ENCODE measurements around the gene MYOZ3. TPM values are rescaled to one million over a fixed set of nuclear protein-coding genes. Genes with fewer than 3 reads are reported as not detected.

The MYOZ3 gene
- total RNA-seq, 1 experiment from 2014 or later, result 1.7 TPM

GRCh38 chr5:150675069-150675468 is 14.0 kb downstream of the MYOZ3 start:
- intact Hi-C loops (cut with micrococcal nuclease; ENCODE audit: unreplicated experiment), result no loop called here
- Histone ChIP-seq H3K27me3 (ENCODE audit: control insufficient read depth, insufficient read depth, low read length) (no peaks in the 10 kb centered on the region), H3K27ac (ENCODE audit: low read length) (no peak overlapping the region), H3K4me1 (ENCODE audit: control insufficient read depth, insufficient read depth, low read length) (peaks cover 11% of the 10 kb centered on the region), H3K36me3 (ENCODE audit: control insufficient read depth, insufficient read depth, low read length) (no peaks in the 10 kb centered on the region), H3K4me3 (ENCODE audit: low read depth in 2 of 2, low read length in 2 of 2) (no peak overlapping the region), H3K9me3 (ENCODE audit: control insufficient read depth, insufficient read depth, low read depth, low read length) (no peaks in the 10 kb centered on the region)
- DNase-seq (ENCODE audit: low read depth, low spot score) (no peak), ATAC-seq (no peak)
- CTCF ChIA-PET, result no interaction called here
- POLR2A ChIA-PET, result no interaction called here
- in situ Hi-C loops (cut with HindIII; ENCODE audit: low pct_unique_long_range_greater_than_20kb, low sequenced_read_pairs), result no loop called here
- TF ChIP-seq CTCF (IDR thresholded peaks at IDR 0.05) (no peak), SIN3A (IDR thresholded peaks at IDR 0.05; ENCODE audit: borderline replicate concordance, insufficient read depth, low read depth, low read length) (no peak), TCF7L2 (IDR thresholded peaks at IDR 0.05; ENCODE audit: low read depth, low read length) (no peak), POLR2AphosphoS5 (IDR thresholded peaks at IDR 0.05; ENCODE audit: low read depth, low read length) (no peak), REST (IDR thresholded peaks at IDR 0.05; ENCODE audit: insufficient read depth in 1 of 2, low read depth in 2 of 2, low read length in 1 of 2) (no peak)
- BruUV-seq (replicated peaks), result no TSS peak

- H3K4me3 ChIP-seq (ENCODE audit: low read depth in 2 of 2, low read length in 2 of 2), result no peak overlapping the region
- DNase-seq (ENCODE audit: low read depth, low spot score) (no peak), ATAC-seq (no peak)
- peaks cover 4% of the 10 kb centered on the region for H3K4me1 ChIP-seq (ENCODE audit: control insufficient read depth, insufficient read depth, low read length)
- H3K27me3 ChIP-seq (ENCODE audit: control insufficient read depth, insufficient read depth, low read length), result no peaks in the 10 kb centered on the region
- TF ChIP-seq REST (IDR thresholded peaks at IDR 0.05; ENCODE audit: insufficient read depth in 1 of 2, low read depth in 2 of 2, low read length in 1 of 2) (no peak), CTCF (IDR thresholded peaks at IDR 0.05) (no peak), SIN3A (IDR thresholded peaks at IDR 0.05; ENCODE audit: borderline replicate concordance, insufficient read depth, low read depth, low read length) (no peak), POLR2AphosphoS5 (IDR thresholded peaks at IDR 0.05; ENCODE audit: low read depth, low read length) (no peak), TCF7L2 (IDR thresholded peaks at IDR 0.05; ENCODE audit: low read depth, low read length) (no peak)
- H3K27ac ChIP-seq (ENCODE audit: low read length), result no peak overlapping the region
- H3K36me3 ChIP-seq (ENCODE audit: control insufficient read depth, insufficient read depth, low read length), result no peaks in the 10 kb centered on the region
- POLR2A ChIA-PET, result interaction anchor here (0.7 kb wide), 1 partner anchor 101 kb away, joined by 9 read pairs; no protein-coding TSS in a partner anchor
- no peaks in the 10 kb centered on the region for H3K9me3 ChIP-seq (ENCODE audit: control insufficient read depth, insufficient read depth, low read depth, low read length)
- intact Hi-C loops (cut with micrococcal nuclease; ENCODE audit: unreplicated experiment), result no loop called here
- in situ Hi-C loops (cut with HindIII; ENCODE audit: low pct_unique_long_range_greater_than_20kb, low sequenced_read_pairs), result no loop called here
- CTCF ChIA-PET, result no interaction called here
- no TSS peak for BruUV-seq (replicated peaks)
Measured at GRCh38 chr5:150676578-150676977, 15.5 kb downstream of the MYOZ3 start.
